HEK293 (cell line): Measurements from ENCODE around the gene MAML2.
A peak's percentile ranks its signal among the peaks of the same experiment; 100 is the strongest.

Experiments used
- BCL11B ChIP-seq: fragments of 450-650 bp; formaldehyde crosslinking; IDR thresholded peaks from 2 replicates; pipeline ENCODE4 v1.5.1; 2016; ENCODE audit warnings: low read depth, missing biosample characterization, missing genetic modification characterization
- HOXC10 ChIP-seq: sonication (generic); formaldehyde crosslinking; IDR thresholded peaks from 2 replicates; pipeline ENCODE4 v1.8.1; 2023; ENCODE audit warnings: mild to moderate bottlenecking, missing genetic modification reagents
- KLF1 ChIP-seq: fragments of 450-650 bp; formaldehyde crosslinking; IDR thresholded peaks from 2 replicates; pipeline ENCODE4 v1.5.1; 2016; ENCODE audit warnings: missing biosample characterization, missing genetic modification characterization
- KLF10 ChIP-seq: fragments of 450-650 bp; IDR thresholded peaks from 2 replicates; pipeline ENCODE4 v1.5.1; 2018; ENCODE audit warnings: missing biosample characterization, mild to moderate bottlenecking, missing genetic modification characterization
- KLF16 ChIP-seq: fragments of 450-650 bp; formaldehyde crosslinking; IDR thresholded peaks from 2 replicates; pipeline ENCODE4 v1.5.1; 2017; ENCODE audit warnings: missing biosample characterization, missing genetic modification characterization
- SP7 ChIP-seq: fragments of 450-650 bp; formaldehyde crosslinking; IDR thresholded peaks from 2 replicates; pipeline ENCODE4 v1.5.1; 2016; ENCODE audit warnings: missing biosample characterization, missing genetic modification characterization
- ZFP3 ChIP-seq: fragments of 450-650 bp; formaldehyde crosslinking; IDR thresholded peaks from 2 replicates; pipeline ENCODE4 v1.5.1; 2016; ENCODE audit warnings: low read depth, missing biosample characterization, missing genetic modification characterization
- ZFP37 ChIP-seq: fragments of 450-650 bp; formaldehyde crosslinking; IDR thresholded peaks from 2 replicates; pipeline ENCODE4 v1.5.1; 2016; ENCODE audit warnings: missing biosample characterization, missing genetic modification characterization
- ZFP69B ChIP-seq: fragments of 450-650 bp; formaldehyde crosslinking; IDR thresholded peaks from 2 replicates; pipeline ENCODE4 v1.5.1; 2016; ENCODE audit warnings: missing biosample characterization, missing genetic modification characterization
- ZNF121 ChIP-seq: fragments of 450-650 bp; formaldehyde crosslinking; IDR thresholded peaks from 2 replicates; pipeline ENCODE4 v1.5.1; 2016; ENCODE audit warnings: missing biosample characterization, missing genetic modification characterization
- ZNF146 ChIP-seq: fragments of 450-650 bp; formaldehyde crosslinking; IDR thresholded peaks from 2 replicates; pipeline ENCODE4 v1.5.1; 2016; ENCODE audit warnings: missing biosample characterization, missing genetic modification characterization
- ZNF157 ChIP-seq: fragments of 450-650 bp; formaldehyde crosslinking; IDR thresholded peaks from 2 replicates; pipeline ENCODE4 v1.5.1; 2016; ENCODE audit warnings: missing biosample characterization, missing genetic modification characterization
- ZNF184 ChIP-seq: fragments of 450-650 bp; IDR thresholded peaks from 2 replicates; pipeline ENCODE4 v1.5.1; 2018; ENCODE audit warnings: missing biosample characterization, mild to moderate bottlenecking, missing genetic modification characterization
- ZNF202 ChIP-seq: fragments of 450-650 bp; formaldehyde crosslinking; IDR thresholded peaks from 2 replicates; pipeline ENCODE4 v1.5.1; 2016; ENCODE audit warnings: missing biosample characterization, missing genetic modification characterization, borderline replicate concordance
- ZNF354C ChIP-seq: fragments of 450-650 bp; formaldehyde crosslinking; IDR thresholded peaks from 2 replicates; pipeline ENCODE4 v1.5.1; 2016; ENCODE audit warnings: missing biosample characterization, missing genetic modification characterization, low read depth, borderline replicate concordance
- ZNF600 ChIP-seq: fragments of 450-650 bp; formaldehyde crosslinking; IDR thresholded peaks from 2 replicates; pipeline ENCODE4 v1.5.1; 2016; ENCODE audit warnings: missing biosample characterization, missing genetic modification characterization
- ZNF654 ChIP-seq: fragments of 450-650 bp; formaldehyde crosslinking; IDR thresholded peaks from 2 replicates; pipeline ENCODE4 v1.5.1; 2016; ENCODE audit warnings: low read depth, missing biosample characterization, missing genetic modification characterization
- ZNF658 ChIP-seq: fragments of 450-650 bp; formaldehyde crosslinking; IDR thresholded peaks from 2 replicates; pipeline ENCODE4; 2016; ENCODE audit warnings: missing biosample characterization, missing genetic modification characterization
- ZNF707 ChIP-seq: fragments of 450-650 bp; formaldehyde crosslinking; IDR thresholded peaks from 2 replicates; pipeline ENCODE4 v1.5.1; 2016; ENCODE audit warnings: missing biosample characterization, missing genetic modification characterization
- ZNF830 ChIP-seq: fragments of 450-650 bp; IDR thresholded peaks from 2 replicates; pipeline ENCODE4 v1.5.0; 2018; ENCODE audit warnings: missing biosample characterization, missing genetic modification characterization, low read depth, mild to moderate bottlenecking, moderate library complexity
- ZNF843 ChIP-seq: fragments of 450-650 bp; formaldehyde crosslinking; IDR thresholded peaks from 2 replicates; pipeline ENCODE4 v1.5.1; 2016; ENCODE audit warnings: missing biosample characterization, missing genetic modification characterization
- ZSCAN30 ChIP-seq: fragments of 450-650 bp; IDR thresholded peaks from 2 replicates; pipeline ENCODE4 v1.5.1; 2018; ENCODE audit warnings: missing biosample characterization, mild to moderate bottlenecking, missing genetic modification characterization, moderate library complexity
- TF ChIP-seq, protein P1 (sequence below): fragments of 450-650 bp; formaldehyde crosslinking; IDR thresholded peaks from 2 replicates; pipeline ENCODE4 v1.5.1; 2016; ENCODE audit warnings: missing biosample characterization, missing genetic modification characterization
- TF ChIP-seq, protein P2 (sequence below): fragments of 450-650 bp; formaldehyde crosslinking; IDR thresholded peaks from 2 replicates; pipeline ENCODE4 v1.5.1; 2016; ENCODE audit warnings: missing biosample characterization, missing genetic modification characterization
- TF ChIP-seq, protein P3 (sequence below): fragments of 450-650 bp; formaldehyde crosslinking; optimal IDR thresholded peaks from 2 replicates; pipeline ENCODE3; 2016; ENCODE audit warnings: missing biosample characterization, mild to moderate bottlenecking, missing genetic modification characterization
- TF ChIP-seq, protein P4 (sequence below): fragments of 450-650 bp; formaldehyde crosslinking; IDR thresholded peaks from 2 replicates; pipeline ENCODE4 v1.5.1; 2017; ENCODE audit warnings: missing biosample characterization, missing genetic modification characterization
- TF ChIP-seq, protein P5 (sequence below): fragments of 450-650 bp; formaldehyde crosslinking; IDR thresholded peaks from 2 replicates; pipeline ENCODE4 v1.5.1; 2017; ENCODE audit warnings: missing biosample characterization, missing genetic modification characterization
- TF ChIP-seq, protein P6 (sequence below): fragments of 450-650 bp; formaldehyde crosslinking; IDR thresholded peaks from 2 replicates; pipeline ENCODE4 v1.5.1; 2016; ENCODE audit warnings: missing biosample characterization, missing genetic modification characterization
- TF ChIP-seq, protein P7 (sequence below): fragments of 450-650 bp; formaldehyde crosslinking; IDR thresholded peaks from 2 replicates; pipeline ENCODE4; 2016; ENCODE audit warnings: missing biosample characterization, missing genetic modification characterization

MAML2 gene

DNA sequence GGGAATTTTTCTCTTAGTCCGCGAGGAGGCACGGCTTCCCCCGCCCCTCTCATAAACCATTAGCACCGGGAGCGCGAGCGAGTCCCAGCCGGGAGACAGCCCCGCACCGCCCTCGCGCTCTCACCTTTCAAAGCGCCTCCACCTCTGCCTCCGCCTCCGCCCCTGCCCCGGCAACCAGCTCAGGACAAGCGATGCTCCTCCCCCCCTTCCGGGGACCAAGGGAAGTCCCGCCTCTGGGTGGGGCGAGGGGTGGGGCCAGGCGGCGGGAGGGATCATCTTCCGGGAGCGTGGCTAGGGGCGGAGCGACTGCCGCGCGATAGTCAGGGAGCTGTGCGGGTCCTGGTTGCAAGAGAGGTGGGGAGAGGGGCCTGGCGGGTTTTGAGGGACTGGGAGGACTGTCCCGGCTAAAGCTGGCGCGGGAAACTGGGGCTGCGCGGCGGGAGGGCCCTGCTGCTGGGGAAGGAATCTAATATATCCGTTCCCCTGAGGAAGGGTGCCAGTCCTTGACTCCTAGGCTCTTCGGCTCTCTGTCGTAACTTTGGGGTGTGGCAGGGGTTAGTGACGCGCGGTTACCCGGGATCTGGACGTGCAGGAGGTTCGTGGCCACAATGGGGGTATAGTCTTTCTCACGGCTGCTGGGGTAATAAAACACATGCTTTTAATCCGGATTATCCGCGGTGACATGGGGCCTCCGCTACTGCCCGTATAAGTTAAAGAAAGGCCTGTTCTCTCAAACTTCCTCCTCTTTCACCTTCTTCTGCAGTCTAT is 46.9 kb upstream of the MAML2 start, which contains the start of the genes CCDC82 and JRKL (continued):
- TF ChIP-seq, protein P1, sequence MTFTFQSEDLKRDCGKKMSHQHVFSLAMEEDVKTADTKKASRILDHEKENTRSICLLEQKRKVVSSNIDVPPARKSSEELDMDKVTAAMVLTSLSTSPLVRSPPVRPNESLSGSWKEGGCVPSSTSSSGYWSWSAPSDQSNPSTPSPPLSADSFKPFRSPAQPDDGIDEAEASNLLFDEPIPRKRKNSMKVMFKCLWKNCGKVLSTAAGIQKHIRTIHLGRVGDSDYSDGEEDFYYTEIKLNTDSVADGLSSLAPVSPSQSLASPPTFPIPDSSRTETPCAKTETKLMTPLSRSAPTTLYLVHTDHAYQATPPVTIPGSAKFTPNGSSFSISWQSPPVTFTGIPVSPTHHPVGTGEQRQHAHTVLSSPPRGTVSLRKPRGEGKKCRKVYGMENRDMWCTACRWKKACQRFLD (tag by site-specific recombination), result no peak
- no peak for TF ChIP-seq ZFP69B (tag by site-specific recombination)
- peak; percentile 72 for TF ChIP-seq KLF1 (tag by site-specific recombination)
- TF ChIP-seq, protein P2, sequence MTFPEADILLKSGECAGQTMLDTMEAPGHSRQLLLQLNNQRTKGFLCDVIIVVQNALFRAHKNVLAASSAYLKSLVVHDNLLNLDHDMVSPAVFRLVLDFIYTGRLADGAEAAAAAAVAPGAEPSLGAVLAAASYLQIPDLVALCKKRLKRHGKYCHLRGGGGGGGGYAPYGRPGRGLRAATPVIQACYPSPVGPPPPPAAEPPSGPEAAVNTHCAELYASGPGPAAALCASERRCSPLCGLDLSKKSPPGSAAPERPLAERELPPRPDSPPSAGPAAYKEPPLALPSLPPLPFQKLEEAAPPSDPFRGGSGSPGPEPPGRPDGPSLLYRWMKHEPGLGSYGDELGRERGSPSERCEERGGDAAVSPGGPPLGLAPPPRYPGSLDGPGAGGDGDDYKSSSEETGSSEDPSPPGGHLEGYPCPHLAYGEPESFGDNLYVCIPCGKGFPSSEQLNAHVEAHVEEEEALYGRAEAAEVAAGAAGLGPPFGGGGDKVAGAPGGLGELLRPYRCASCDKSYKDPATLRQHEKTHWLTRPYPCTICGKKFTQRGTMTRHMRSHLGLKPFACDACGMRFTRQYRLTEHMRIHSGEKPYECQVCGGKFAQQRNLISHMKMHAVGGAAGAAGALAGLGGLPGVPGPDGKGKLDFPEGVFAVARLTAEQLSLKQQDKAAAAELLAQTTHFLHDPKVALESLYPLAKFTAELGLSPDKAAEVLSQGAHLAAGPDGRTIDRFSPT, result peak; percentile 35; the same call in 1 of the 2 replicates
- TF ChIP-seq ZNF202, result no peak
- TF ChIP-seq, protein P3, sequence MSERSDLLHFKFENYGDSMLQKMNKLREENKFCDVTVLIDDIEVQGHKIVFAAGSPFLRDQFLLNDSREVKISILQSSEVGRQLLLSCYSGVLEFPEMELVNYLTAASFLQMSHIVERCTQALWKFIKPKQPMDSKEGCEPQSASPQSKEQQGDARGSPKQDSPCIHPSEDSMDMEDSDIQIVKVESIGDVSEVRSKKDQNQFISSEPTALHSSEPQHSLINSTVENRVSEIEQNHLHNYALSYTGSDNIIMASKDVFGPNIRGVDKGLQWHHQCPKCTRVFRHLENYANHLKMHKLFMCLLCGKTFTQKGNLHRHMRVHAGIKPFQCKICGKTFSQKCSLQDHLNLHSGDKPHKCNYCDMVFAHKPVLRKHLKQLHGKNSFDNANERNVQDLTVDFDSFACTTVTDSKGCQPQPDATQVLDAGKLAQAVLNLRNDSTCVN, result peak; percentile 72
- peak; percentile 34 for TF ChIP-seq KLF16 (tag by site-specific recombination)
- TF ChIP-seq SP7 (tag by site-specific recombination), result peak; percentile 55
- no peak for TF ChIP-seq ZNF707
- no peak for TF ChIP-seq ZNF121 (tag by site-specific recombination)
- no peak for TF ChIP-seq ZNF830
- TF ChIP-seq ZNF354C, result no peak
- TF ChIP-seq, protein P4, sequence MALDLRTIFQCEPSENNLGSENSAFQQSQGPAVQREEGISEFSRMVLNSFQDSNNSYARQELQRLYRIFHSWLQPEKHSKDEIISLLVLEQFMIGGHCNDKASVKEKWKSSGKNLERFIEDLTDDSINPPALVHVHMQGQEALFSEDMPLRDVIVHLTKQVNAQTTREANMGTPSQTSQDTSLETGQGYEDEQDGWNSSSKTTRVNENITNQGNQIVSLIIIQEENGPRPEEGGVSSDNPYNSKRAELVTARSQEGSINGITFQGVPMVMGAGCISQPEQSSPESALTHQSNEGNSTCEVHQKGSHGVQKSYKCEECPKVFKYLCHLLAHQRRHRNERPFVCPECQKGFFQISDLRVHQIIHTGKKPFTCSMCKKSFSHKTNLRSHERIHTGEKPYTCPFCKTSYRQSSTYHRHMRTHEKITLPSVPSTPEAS (tag by site-specific recombination), result no peak
- TF ChIP-seq ZNF654 (tag by site-specific recombination), result no peak
- TF ChIP-seq, protein P5, sequence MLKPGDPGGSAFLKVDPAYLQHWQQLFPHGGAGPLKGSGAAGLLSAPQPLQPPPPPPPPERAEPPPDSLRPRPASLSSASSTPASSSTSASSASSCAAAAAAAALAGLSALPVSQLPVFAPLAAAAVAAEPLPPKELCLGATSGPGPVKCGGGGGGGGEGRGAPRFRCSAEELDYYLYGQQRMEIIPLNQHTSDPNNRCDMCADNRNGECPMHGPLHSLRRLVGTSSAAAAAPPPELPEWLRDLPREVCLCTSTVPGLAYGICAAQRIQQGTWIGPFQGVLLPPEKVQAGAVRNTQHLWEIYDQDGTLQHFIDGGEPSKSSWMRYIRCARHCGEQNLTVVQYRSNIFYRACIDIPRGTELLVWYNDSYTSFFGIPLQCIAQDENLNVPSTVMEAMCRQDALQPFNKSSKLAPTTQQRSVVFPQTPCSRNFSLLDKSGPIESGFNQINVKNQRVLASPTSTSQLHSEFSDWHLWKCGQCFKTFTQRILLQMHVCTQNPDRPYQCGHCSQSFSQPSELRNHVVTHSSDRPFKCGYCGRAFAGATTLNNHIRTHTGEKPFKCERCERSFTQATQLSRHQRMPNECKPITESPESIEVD, result no peak
- TF ChIP-seq ZNF600 (tag by site-specific recombination), result no peak
- no peak for TF ChIP-seq ZNF157
- no peak for TF ChIP-seq HOXC10 (CRISPR knock-in tag)
- TF ChIP-seq, protein P6, sequence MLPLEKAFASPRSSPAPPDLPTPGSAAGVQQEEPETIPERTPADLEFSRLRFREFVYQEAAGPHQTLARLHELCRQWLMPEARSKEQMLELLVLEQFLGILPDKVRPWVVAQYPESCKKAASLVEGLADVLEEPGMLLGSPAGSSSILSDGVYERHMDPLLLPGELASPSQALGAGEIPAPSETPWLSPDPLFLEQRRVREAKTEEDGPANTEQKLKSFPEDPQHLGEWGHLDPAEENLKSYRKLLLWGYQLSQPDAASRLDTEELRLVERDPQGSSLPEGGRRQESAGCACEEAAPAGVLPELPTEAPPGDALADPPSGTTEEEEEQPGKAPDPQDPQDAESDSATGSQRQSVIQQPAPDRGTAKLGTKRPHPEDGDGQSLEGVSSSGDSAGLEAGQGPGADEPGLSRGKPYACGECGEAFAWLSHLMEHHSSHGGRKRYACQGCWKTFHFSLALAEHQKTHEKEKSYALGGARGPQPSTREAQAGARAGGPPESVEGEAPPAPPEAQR, result no peak
- TF ChIP-seq ZNF658 (tag by site-specific recombination), result no peak
- no peak for TF ChIP-seq KLF10 (tag by site-specific recombination)
- no peak for TF ChIP-seq ZSCAN30 (tag by site-specific recombination)
- no peak for TF ChIP-seq ZFP3 (tag by site-specific recombination)
- no peak for TF ChIP-seq ZNF843
- TF ChIP-seq, protein P7, sequence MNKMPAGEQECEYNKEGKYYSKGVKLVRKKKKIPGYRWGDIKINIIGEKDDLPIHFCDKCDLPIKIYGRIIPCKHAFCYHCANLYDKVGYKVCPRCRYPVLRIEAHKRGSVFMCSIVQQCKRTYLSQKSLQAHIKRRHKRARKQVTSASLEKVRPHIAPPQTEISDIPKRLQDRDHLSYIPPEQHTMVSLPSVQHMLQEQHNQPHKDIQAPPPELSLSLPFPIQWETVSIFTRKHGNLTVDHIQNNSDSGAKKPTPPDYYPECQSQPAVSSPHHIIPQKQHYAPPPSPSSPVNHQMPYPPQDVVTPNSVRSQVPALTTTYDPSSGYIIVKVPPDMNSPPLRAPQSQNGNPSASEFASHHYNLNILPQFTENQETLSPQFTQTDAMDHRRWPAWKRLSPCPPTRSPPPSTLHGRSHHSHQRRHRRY (tag by site-specific recombination), result no peak
- no peak for TF ChIP-seq BCL11B (tag by site-specific recombination)
- no peak for TF ChIP-seq ZFP37 (tag by site-specific recombination)
- TF ChIP-seq ZNF184 (tag by site-specific recombination), result no peak
- no peak for TF ChIP-seq ZNF146 (tag by site-specific recombination)
